GM18502 (cell line): ENCODE measurements around the gene ALDH1A1.

Experiments used
- ATAC-seq: cut with Tn5 transposase; IDR thresholded peaks from one replicate; pipeline ENCODE4 v1.9.1; 2021; ENCODE audit warnings: mild to moderate bottlenecking; ENCODE audit not compliant: unreplicated experiment, poor library complexity

Gene ALDH1A1

DNA sequence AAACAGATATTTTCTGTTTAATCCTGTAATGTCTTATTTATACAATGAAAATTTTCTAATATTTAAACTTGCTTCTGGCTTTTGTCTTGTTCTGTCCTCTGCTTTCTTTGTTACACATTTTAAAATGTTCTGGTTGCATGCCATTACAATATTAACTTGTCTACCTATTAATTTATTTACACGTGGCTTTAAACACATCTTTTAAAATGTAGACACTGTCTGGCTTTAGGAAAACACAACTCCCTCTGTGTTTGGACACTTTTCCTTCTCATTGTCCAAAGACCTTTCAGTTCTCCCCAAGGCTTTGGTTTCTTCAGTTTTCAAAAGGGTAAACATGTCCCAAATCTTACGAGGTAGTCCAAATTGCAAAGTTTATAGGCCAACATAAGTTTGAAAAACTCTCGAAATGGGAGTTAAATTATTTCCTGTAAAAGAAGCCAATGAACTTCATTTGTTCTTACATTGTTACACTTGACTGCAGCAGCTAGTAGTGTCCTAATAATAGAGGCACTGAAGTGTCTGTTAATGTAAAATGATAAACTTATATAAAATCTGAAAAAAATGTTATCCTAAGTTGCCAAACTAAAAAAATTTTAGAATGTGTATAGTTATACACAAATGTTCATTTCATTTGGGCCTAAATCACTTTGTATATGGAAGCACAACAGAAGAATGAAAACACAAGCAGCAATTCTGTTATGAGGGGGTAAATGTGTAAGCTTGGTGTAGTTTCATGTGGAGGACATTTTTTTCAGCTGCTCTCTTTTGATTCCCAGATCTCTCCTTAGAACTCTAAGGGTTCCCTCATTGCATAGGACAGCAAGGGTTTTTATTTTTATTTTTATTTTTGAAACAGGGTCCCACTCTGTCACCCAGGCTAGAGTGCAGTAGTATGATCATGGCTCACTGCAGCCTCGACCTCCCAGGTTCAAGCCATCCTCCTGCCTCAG is 53.8 kb downstream of the ALDH1A1 start:
- no peak for ATAC-seq

DNA sequence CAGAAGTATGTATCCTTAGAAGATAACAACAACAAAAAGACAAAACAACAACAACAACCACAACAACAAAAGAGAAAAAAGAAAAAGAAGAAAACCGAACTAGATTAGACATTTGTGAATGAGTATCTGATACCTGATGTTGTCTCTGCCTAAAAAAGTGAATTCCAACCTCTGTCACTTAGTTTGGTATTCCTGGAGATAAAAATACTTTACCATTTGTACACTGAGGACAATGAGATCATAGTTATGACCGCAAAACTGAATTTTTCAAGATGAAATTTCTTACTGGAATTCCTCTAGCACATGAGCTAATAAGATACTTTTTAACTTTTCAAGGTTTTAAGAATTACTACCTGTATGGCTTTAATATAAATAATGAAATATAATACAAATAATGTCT is 54.5 kb downstream of the ALDH1A1 start:
- ATAC-seq, result no peak

DNA sequence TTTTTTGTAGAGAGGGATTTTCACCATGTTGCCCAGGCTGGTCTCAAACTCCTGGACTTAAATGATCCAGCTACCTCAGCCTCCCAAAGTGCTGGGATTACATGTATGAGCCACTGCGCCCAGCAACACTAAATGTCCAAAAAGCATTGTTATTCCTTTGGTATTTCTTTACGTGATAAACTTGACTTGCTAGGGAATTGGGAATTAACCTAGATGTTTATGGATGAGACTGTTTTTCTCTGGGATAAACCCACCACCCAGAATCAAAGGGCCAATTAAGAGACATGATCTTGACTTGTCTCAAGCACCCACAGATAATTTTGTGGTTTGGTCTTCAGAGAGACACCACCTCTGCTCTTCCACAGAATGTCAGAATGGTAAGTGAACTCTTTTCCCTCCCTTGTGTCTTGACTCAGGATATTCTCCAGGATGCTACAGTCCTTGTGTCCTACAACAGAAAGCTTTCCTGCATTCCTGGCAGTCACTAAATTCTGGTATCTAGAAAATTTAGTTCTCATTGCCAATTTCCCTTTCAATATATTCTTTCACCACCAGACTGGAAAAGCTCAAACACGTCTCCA is 55.7 kb downstream of the ALDH1A1 start:
- no peak for ATAC-seq

DNA sequence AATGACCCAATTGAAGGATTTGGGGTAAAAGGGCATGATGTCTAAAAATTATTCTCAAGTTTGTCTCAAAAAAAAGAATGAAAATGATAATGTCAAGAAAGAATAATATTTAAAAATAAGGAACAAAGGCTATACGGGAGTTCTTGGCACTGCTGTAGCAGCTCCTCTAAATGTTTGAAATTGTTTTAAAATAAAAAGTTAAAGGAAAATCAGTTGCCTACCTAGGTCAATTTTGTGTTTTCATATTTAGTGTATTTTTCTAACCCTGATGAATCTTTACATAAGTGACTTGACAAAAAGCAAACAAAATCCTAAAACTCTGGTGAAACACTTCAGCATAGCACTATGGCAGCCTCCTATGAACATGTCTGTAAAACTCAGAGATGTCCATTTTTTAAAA is 56.4 kb downstream of the ALDH1A1 start:
- no peak for ATAC-seq

DNA sequence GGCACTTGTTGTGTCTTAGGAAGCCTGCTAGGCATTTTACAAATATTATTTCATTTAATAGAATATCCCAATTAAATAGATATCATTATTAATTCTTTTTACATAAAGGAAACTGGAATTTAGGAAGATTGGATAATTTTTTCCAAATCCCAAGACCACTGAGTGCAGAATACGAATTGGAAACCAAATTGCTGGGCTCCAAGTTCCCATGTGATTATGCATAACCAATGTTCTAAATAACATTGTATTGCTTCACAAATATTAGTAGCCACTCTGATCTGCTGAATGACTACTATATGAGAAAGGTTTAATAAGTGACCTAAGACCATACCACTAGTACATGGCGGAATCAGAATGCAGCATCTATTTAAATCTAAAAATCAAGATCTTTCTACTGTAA is 57.7 kb downstream of the ALDH1A1 start:
- no peak for ATAC-seq

DNA sequence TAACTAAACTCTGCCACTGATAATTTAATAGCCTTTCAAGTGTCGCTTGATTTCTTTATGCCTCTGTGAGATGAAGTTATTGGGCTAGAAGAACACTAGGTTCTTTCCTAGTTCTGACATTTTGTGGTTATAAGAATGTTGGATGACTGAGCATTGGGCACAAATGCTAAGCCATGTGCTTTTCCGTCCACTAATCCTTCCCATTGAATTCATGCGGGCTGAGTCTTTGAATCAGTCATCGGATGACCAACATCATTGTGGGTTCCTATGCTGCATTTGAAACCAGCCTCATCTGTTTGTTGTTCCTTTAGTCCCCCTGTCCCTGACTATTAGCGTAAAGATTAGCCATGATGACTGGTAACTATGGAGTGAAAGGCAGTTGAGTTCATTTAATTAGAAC is 58.5 kb downstream of the ALDH1A1 start:
- ATAC-seq, result no peak

DNA sequence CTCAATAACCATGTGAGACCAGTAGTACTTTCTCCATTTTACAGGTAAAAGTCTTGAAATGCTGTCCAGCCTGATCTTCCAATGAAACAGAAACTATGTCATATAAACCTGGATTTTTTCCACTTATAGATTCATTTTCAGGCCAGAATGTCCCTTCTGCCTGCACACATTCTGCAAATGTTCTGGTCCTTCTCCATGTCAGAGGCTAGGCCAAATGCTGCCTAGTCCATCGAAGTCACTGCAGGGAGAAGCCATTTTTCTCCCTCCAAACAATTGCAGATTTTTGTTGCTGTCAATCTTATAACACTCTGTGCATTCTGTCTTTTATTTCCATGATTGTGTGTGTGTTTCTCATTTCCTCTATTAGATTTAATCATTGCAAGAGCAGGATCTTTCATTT is 59.4 kb downstream of the ALDH1A1 start:
- no peak for ATAC-seq

DNA sequence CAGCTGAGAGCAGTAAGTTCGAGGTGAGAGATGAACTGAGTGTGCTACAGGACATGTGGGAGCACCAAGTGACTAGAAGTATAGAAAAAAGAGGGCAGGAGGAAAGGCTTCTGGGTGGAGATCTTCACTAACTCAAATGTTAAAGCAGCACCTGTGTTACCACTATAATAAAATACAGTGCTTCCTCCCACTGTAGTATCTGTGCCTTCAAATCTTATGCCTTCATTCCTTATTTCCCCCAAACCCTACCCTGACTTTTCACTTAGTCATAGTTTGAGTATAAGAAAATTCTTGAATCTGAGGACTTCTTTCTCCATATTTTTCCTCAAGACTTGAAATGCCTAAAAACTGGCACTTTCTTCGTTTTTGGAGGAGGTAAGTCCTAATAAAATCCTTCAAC is 61.8 kb downstream of the ALDH1A1 start:
- no peak for ATAC-seq

DNA sequence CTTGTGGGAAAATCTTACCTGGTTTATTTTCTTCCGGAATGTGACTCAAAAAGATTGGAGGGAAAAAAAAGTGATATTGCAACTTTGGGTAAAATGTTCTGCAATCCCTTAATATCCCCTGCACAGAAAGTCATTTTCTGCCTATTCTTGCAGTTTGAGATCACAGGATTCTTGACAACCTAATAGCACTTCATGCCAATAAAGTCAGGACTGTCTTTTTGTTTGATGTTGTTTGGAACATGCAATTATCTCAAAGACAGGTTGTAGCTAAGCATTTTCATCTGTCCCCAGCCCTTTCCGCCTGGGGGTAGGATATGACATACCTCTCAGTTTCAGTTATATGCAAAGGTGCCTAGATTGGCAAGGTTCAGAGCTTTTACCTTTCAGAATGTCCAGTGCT is 63.9 kb downstream of the ALDH1A1 start:
- no peak for ATAC-seq

DNA sequence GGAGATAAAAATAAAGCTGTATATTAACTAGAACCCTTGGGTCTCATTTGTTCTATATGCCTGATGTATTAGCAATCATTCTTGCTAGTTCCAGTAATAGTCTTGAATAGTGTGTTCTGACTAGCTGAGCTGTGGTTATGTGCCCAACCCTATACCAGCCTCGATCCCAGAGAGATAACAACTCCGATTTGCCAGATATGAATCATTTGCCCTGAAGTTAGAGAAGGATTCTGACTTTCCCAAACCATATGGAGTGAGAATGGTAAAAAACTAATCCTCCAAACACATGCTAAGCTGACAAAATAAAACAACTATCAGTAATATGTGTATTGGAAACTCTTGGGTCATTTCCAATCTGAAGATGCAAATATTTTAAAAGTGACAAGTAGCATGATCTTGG is 64.8 kb downstream of the ALDH1A1 start:
- no peak for ATAC-seq

DNA sequence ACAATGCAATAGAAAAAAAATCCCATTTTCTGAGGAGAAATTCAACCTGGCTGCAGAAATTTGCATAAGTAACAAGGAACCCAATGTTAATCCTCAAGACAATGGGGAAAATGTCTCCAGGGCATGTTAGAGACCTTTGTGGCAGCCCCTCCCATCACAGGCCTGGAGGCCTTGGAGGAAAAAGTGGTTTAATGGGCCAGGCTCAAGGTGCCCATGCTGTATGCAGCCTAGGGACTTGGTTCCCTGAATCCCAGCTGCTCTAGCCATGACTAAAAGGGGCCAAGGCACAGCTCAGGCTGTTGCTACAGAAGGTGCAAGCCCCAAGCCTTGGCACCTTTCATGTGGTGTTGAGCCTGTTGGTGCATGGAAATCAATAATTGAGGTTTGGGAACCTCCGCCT is 66.5 kb downstream of the ALDH1A1 start:
- no peak for ATAC-seq

DNA sequence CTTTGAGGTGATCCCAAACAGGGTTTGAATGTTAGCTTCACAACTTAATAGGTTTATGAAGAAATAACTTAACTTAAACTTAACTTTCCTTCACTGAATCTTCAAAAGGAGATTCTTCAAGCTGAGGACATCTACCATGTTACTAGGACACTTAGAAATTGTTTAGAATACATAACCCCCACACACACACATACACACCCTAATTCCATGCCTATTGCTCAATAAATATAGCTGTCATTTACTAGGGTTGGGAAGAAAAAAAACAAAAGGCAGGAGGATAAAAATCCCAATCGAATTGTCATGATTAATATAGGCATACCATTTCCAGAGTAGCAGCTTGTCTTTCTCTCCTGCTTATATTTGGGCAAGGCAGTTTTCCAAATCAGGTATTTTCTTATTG is 68.3 kb downstream of the ALDH1A1 start:
- no peak for ATAC-seq

DNA sequence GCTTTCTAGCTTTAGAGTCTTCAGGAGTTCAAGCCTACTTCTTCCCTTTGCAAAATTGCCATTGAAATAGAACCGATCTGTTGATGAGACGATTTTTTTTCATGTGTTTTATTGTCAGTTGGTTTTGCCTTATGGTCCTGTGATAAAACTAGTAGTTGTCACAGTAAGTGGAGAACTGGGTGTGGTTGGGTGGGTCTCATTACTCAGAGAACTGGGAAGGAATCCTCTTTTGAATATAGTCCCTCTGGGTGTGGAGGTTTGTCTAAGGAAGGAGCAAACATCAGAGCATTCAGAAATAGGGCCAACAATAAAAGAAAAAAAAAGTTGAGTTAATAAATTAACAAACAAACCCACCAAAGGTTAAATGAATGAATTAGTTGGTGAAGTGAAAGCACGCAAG is 69.0 kb downstream of the ALDH1A1 start:
- ATAC-seq, result no peak

DNA sequence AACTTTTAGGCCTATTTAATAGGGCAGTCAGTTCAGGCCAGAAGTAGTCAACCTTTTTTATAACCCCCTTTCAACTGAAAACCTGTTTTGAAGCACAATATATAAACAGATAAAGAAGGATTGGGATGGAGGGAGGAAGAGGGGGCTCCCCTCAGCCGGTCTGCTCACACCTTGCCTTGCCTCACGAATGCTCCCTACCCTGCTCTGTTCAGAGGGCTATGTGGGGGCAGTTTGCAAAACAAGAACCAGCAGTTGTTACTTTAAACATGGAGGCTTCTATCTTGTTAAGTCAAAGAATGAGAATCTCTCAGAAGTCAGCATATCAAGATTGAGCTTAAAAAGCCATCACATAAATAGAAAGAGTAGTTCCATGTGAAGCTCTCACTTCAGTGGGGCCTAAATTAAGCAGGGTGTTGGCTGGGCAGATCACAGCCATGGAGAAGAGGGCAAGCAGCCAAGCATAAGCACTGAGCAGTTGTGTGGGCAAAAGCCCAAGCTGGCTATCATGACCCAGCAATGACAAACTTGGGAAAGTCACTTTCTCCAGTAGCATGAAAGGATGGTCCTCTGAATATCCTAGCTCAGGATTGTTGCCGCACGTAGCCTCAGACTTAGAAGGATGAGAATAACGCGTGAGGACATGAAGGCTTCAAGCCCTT is 70.6 kb downstream of the ALDH1A1 start:
- no peak for ATAC-seq

DNA sequence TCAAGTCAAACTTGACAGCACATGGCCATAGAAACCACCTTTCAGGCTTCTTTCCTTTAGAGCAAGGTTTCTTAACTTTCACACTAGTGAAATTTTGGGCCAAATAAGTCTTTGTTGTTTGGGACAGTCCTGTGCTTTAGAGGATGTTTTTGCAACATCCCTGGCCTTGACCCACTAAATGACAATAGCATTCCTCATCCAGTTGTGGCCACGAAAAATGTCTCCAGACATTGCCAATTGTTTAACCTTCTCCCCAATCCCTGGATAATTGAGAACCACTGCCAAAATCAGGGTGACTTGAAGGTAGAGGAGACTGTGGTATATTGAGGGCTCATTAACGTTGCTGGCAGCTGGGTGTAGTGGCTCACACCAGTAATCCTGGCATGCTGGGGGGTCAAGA is 72.0 kb downstream of the ALDH1A1 start:
- ATAC-seq, result no peak

DNA sequence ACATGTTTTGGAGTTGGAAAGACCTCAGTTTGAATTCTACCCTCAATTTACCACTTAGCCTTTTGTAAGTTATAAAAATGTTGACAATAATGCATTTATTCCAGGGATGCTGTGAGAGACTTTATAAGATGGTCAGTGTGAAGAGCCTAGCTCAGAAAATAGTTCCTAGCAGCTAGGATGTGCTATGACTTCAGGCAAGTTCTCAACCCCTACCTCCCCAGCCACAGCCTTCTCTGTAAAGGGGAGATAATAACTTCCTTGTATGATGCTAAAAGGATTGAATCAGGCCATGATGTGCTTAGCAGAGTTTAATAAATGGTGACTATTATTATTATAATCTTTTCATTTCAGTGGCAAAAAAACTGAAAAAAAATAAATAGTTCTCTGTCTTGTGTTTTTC is 77.6 kb downstream of the ALDH1A1 start:
- no peak for ATAC-seq

DNA sequence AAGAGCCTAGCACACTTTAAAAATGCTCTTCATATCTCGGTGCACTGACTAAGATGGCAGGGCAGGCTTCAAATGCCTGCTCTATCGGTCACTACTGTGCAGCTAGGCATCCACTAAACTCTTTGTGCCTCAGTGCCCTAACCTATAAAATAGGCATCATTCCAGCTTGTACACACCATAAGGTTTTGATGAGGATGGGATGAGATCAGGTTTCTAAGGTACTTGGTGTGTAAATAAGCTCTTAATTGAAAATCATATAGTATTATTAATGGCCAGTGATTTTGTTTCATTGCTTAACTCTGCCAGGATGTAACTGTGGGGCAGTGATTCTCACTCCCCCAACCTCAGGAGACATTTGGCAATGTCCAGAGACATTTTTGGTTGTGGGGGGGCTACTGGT is 78.5 kb downstream of the ALDH1A1 start:
- ATAC-seq, result no peak

DNA sequence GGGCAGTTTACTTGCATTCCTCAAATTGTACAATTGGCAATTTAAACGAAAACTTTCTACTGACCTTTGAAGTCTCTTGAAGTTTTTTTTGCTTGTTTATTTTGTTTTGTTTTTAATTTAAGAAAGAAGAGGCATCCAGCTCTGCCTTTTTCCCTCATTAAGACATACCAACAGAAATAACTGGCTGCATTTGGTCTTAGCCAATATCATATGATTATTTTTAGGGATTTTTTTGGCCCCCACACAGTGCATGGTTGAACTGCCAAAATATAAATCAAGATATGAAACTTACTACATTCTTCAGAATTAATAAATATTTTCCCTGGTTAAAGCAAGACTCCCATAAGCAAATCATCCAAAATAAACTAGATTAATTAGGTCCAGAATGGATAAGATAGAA is 79.4 kb downstream of the ALDH1A1 start:
- ATAC-seq, result no peak

DNA sequence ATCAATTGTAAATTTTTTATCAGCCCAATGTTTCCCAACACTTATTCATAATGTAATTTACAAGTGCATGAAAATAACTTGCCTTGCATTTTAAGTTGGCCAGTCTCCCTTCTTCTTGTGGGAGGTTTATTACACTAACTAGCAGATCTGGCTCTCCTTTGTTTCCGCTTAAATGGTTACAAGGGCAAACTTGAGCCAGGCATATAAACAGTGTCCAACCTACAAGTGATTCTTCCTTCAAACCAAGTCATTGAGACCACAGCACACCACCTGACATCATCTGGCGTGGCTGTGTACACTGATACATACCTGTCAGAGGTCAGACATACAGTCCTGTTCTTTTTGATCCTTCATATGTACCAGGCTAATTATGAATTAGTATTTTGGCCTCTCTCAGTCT is 80.1 kb downstream of the ALDH1A1 start:
- no peak for ATAC-seq

DNA sequence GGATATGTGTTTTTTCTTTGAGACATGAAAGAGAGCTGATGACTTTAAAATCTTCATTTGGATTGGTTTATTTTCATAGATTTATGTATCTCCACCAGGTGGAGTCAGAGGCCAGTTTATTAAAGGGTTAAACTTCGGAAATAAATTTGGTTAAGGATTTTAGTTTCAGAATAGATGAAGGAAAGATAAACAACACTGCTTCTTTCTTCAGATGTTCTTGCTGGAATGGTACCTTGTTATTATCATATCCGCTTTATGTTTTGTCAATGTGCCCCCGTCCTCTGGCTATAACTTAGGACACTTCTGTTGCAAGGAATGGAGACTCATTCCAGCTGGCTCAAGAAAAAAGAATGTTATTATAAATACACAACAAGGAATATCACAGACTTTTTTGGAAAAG is 81.2 kb downstream of the ALDH1A1 start:
- no peak for ATAC-seq

DNA sequence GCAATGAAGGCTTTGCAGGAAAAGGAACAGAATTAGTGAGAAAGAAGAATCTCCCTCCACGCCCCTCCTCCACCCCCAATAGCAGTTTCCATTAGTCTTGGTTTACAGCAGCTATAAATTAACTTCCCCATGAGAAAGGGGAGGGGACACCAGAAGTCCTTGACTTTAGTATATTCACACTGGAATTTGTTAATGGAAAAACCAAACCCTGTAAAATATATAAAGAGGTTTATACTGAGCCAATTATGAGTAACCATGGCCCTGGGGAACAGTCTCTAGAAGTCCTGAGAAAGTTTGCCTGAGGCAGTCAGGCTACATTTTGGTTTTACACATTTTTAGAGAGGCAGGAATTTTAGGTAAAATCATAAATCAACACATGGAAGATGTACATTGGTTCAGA is 88.5 kb downstream of the ALDH1A1 start:
- ATAC-seq, result no peak
